ENCODE data around the gene FAM161B. TPM values are rescaled to one million over a fixed set of nuclear protein-coding genes. Genes with fewer than 3 reads are reported as not detected.

FAM161B gene
- total RNA-seq, 1 experiment from 2014 or later, result 2.1 TPM

GRCh38 chr14:73884438-73885190 is 65.3 kb downstream of the FAM161B start:
- no peak for DNase-seq (ENCODE audit: extremely low read depth, low read depth)

Small RNA genes lying within 50 kb of the gene (small RNA-seq; reads per million reads assigned to genes)
- 0 reads per million in 2 experiments for gene RF00019

Other genes starting within 250 kb of the FAM161B start
- gene PNMA1, start 235.7 kb downstream of the FAM161B start, total RNA-seq (2014; rRNA removed; shearing (Covaris generic)), result 72.9 and 78.4 TPM in 2 replicates
- gene PTGR2, start 98.3 kb downstream of the FAM161B start, total RNA-seq (2014; rRNA removed; shearing (Covaris generic)), result 9.6 and 12.8 TPM in 2 replicates
- 77.5 and 79.3 TPM in 2 replicates for gene ZNF410, start 63.2 kb downstream of the FAM161B start, total RNA-seq (2014; rRNA removed; shearing (Covaris generic))
- 21.8 and 22.4 TPM in 2 replicates for gene COQ6, start 208 bp upstream of the FAM161B start, total RNA-seq (2014; rRNA removed; shearing (Covaris generic))
- 12.6 and 13.8 TPM in 2 replicates for gene ENTPD5, start 69.2 kb upstream of the FAM161B start, total RNA-seq (2014; rRNA removed; shearing (Covaris generic))
- 1.7 and 2.8 TPM in 2 replicates for gene BBOF1, start 69.3 kb upstream of the FAM161B start, total RNA-seq (2014; rRNA removed; shearing (Covaris generic))
- gene ALDH6A1, start 134.4 kb upstream of the FAM161B start, total RNA-seq (2014; rRNA removed; shearing (Covaris generic)), result 6.9 and 7.4 TPM in 2 replicates
- 8.1 and 9.8 TPM in 2 replicates for gene LIN52, start 134.9 kb upstream of the FAM161B start, total RNA-seq (2014; rRNA removed; shearing (Covaris generic))

Measured in NCI-H460 (cell line).